GM12892 (cell line): Measurements from ENCODE around the gene TMEM62.
"Not testable (repeated sequence)": the region's sequence is repeated elsewhere in the genome, so short reads cannot be mapped to it uniquely, and the experiment has no call there.

Source experiments
- DNase-seq: peaks from one replicate; pipeline ENCODE4 v3.0.0; 2011; ENCODE audit not compliant: insufficient read length
- FAIRE-seq: peaks from 2 replicates; lab custom pipeline; 2011; peaks lifted over from hg19 to GRCh38; lab: Jason Lieb, UNC
- POLR2A ChIP-seq: IDR thresholded peaks from 2 replicates; pipeline ENCODE4 v1.6.1; 2011; ENCODE audit warnings: low read depth, low read length, control low read depth
- POLR2AphosphoS5 ChIP-seq: IDR thresholded peaks from 2 replicates; pipeline ENCODE4 v1.6.1; 2011; ENCODE audit warnings: low read depth, low read length, control low read depth
- TAF1 ChIP-seq: IDR thresholded peaks from 2 replicates; pipeline ENCODE4 v1.6.1; 2011; ENCODE audit warnings: low read depth, mild to moderate bottlenecking, control low read depth, low read length, borderline replicate concordance

Gene TMEM62

GRCh38 chr15:43189296-43189695 lies 55.9 kb downstream of the TMEM62 start:
- no peak for DNase-seq
- TF ChIP-seq POLR2A: no peak
- TF ChIP-seq TAF1: no peak
- no peak for TF ChIP-seq POLR2AphosphoS5
- FAIRE-seq: no peak

GRCh38 chr15:43190178-43190577 lies 56.8 kb downstream of the TMEM62 start:
- no peak for DNase-seq
- no peak for TF ChIP-seq TAF1
- no peak for TF ChIP-seq POLR2AphosphoS5
- TF ChIP-seq POLR2A: no peak
- no peak for FAIRE-seq

- FAIRE-seq: no peak
- no peak for DNase-seq
- no peak for TF ChIP-seq POLR2A
- no peak for TF ChIP-seq POLR2AphosphoS5
- no peak for TF ChIP-seq TAF1
Measured at GRCh38 chr15:43193710-43194109, 60.3 kb downstream of the TMEM62 start.

DNA sequence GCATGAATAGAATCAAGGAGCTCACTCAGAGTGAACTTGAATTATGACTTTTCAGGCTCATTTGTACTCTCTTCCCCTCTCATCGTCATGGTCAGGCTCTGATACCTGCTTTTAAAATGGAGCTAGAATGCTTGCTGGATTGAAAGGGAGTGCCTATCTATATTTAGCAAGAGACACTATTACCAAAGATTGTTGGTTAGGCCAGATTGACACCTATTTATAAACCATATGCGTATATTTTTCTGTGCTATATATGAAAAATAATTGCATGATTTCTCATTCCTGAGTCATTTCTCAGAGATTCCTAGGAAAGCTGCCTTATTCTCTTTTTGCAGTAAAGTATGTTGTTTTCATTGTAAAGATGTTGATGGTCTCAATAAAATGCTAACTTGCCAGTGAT lies 61.4 kb downstream of the TMEM62 start:
- FAIRE-seq (no peak), DNase-seq (no peak)
- TF ChIP-seq TAF1 (no peak), POLR2AphosphoS5 (no peak), POLR2A (no peak)

- TF ChIP-seq POLR2A (0 out of 2 replicates have a peak, but pooled peaks have one; percentile 23), TAF1 (no peak)
- no peak for FAIRE-seq
- DNase-seq: no peak
Measured at GRCh38 chr15:43196760-43197548, 63.6 kb downstream of the TMEM62 start.

DNA sequence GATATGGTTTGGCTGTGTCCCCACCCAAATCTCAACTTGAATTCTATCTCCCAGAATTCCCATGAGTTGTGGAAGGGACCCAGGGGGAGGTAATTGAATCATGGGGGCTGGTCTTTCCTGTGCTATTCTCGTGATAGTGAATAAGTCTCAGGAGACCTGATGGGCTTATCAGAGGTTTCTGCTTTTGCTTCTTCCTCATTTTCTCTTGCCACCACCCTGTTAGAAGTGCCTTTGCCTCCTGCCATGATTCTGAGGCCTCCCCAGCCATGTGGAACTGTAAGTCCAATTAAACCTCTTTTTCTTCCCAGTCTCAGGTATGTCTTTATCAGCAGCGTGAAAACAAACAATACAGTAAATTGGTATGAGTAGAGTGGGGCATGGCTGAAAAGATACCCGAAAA lies 64.4 kb downstream of the TMEM62 start:
- FAIRE-seq, DNase-seq: not testable (repeated sequence)

DNA sequence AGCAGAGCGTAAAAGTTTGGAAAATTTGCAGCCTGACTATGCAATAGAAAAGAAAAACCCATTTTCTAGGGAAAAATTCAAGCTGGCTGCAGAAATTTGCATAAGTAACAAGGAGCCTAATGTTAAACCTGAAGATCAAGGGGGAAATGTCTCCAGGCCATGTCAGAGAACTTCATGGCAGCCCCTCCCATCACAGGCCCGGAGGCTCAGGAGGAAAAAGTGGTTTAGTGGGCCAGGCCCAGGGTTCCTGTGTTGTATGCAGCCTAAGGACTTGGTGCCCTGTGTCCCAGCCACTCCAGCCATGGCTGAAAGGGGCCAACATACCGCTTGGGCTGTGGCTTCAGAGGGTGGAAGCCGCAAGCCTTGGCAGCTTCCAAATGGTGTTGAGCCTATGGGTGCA lies 65.2 kb downstream of the TMEM62 start:
- not testable (repeated sequence) for FAIRE-seq, DNase-seq

- TF ChIP-seq POLR2A (no peak), TAF1 (no peak), POLR2AphosphoS5 (no peak)
Measured at GRCh38 chr15:43198992-43199391, 65.6 kb downstream of the TMEM62 start.

GRCh38 chr15:43199945-43200488 lies 66.6 kb downstream of the TMEM62 start:
- FAIRE-seq (no peak), DNase-seq (no peak)
- TF ChIP-seq POLR2AphosphoS5 (no peak), POLR2A (no peak), TAF1 (no peak)

More at GRCh38 chr15:43198992-43199391, 65.6 kb downstream of the TMEM62 start:
- DNase-seq: no peak
- no peak for FAIRE-seq

GRCh38 chr15:43204016-43204901 lies 70.9 kb downstream of the TMEM62 start:
- TF ChIP-seq POLR2AphosphoS5 (no peak), TAF1 (no peak), POLR2A (no peak)
- FAIRE-seq: peak; percentile 83
- DNase-seq: no peak

- FAIRE-seq (no peak), DNase-seq (no peak)
- TF ChIP-seq POLR2AphosphoS5 (no peak), POLR2A (no peak), TAF1 (no peak)
Measured at GRCh38 chr15:43206054-43206453, 72.7 kb downstream of the TMEM62 start.

DNA sequence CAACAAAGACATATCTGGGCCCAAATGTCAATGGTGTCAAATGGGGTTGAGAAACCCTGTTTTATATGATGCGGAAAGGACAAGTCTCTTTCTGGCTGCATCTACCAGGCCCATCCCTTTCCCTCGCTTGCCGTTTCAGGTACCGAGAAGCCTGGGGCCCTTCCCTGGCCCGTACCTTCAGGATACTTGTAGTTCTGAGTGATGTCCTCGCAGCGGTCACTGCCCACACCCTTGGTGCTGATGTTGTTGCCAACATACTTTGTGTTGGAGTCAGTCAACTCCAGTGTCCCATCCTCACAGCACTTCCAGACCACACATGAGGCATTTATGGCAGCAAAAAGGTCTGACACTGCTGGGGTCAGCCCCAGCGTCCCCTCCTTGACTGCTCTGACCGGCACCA lies 73.6 kb downstream of the TMEM62 start:
- TF ChIP-seq TAF1 (no peak), POLR2A (no peak), POLR2AphosphoS5 (no peak)
- peak; percentile 9 for FAIRE-seq
- DNase-seq: no peak
